ENCODE data around the gene PSEN1.
A peak's percentile ranks its signal among the peaks of the same experiment; 100 is the strongest.

Gene PSEN1

DNA sequence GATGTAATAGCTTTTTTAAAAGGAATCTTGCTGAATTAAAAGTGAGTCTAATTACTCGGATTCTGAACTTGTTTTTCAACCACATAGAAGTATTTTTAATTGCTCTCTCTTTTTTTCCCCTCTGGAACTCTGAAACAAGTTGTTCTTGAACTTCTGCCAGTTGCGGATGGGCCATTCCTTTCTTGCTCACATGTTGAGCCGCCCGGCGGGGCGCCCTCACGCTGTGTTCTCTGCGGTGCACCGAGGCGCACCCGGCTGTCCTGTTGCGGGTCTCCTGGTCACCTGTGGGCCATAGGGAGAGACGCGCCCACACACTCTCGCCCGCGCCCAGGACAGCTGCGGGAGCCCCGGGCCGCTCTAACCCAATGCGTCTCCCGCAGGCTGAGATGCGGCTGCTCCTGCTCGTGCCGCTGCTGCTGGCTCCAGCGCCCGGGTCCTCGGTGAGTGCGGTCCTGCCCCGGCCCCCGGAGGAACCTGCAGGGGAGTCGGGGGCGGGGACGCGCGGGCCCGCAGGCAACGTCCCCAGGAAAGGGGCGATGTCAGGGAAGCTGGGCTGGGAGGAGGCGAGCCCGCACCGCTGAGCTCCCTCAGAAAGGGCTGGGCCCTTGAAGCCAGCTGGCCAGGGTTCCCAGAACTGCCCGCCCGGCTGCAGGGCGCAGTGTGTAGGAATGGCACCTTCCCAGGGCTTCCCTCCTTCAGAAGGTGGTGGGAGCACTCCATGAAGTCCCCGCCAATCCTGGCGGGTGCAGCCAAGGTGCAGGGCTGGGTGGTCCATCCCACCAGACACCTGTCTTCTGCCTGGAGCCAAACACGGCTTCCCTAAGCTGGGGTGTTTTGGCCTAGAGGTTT is 103.3 kb downstream of the PSEN1 start:
- peak; percentile 30 to 54 for DNase-seq (ENCODE audit: low read depth in 1 of 2, low spot score in 1 of 2)
- no peak for TF ChIP-seq JUND (IDR thresholded peaks at IDR 0.05; ENCODE audit: low read depth)
- in situ Hi-C loops (cut with HindIII; ENCODE audit: low pct_unique_long_range_greater_than_20kb, low sequenced_read_pairs), result no loop called here

DNA sequence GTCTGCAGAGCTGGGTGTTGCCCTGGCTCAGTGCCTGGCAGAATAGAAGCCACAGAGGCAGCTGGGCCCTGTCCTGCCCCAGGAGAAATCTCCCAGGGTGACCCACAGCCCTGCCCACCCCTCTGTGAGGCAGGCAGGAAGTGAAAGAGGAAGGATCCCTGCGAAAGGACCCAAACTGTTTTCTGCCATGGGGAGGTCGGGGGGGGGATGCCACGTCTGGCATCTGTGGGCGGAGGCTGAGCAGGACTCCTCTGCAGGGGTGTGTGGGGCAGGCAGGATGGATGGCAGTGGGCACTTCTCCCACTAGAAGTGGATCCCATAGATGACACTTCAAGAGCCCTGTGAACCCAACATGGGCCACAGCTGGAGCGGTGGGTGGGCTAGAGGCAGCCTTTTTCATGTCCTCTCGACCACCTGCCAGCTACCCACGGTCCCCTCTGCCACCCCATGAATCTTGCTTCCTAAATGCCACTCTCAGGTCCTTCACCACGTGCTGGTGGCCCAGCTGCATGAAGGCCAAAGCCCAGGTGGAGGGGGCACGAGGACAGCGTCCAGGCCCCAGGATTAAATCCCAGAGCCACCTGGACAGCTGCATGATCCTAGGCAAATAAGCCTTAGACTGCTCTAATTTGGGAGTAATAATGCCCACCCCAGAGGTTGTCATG is 104.6 kb downstream of the PSEN1 start:
- TF ChIP-seq JUND (IDR thresholded peaks at IDR 0.05; ENCODE audit: low read depth), result no peak
- no peak for DNase-seq (ENCODE audit: low read depth in 1 of 2, low spot score in 1 of 2)
- in situ Hi-C loops (cut with HindIII; ENCODE audit: low pct_unique_long_range_greater_than_20kb, low sequenced_read_pairs), result no loop called here

DNA sequence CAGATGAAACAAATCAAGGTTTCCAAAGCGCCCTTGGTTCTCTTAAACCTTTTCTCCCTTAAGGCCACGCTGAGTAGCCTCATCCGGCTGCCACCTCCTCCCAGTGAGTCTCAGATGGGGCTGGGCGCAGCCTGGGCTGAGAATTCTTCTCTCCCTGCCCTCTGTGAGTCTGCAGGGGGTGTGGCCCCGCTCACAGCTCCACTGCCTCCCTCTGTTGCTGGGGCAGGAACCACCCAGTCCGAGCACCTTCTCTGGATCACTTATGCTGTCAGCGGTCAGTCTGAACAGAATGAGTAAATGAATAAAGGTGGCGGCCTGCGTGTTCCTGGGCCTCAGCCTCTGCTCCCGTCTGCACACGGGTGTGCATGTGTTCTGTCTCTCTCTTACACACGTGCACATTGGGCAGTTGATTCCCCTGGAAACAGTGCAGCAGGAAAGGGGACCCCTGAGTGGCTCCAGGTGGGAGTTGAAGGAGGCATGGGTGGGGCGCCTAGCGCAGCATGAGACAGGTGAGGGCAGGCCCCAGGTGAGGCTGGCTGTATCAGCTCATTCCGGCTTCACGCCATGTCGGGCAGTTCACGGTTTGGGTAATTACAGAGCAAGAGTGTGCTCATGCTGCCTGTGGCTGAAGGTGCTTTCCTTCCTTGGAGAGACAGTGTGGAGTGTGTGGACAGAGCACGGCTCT is 105.3 kb downstream of the PSEN1 start:
- in situ Hi-C loops (cut with HindIII; ENCODE audit: low pct_unique_long_range_greater_than_20kb, low sequenced_read_pairs), result no loop called here
- no peak for DNase-seq (ENCODE audit: low read depth in 1 of 2, low spot score in 1 of 2)

DNA sequence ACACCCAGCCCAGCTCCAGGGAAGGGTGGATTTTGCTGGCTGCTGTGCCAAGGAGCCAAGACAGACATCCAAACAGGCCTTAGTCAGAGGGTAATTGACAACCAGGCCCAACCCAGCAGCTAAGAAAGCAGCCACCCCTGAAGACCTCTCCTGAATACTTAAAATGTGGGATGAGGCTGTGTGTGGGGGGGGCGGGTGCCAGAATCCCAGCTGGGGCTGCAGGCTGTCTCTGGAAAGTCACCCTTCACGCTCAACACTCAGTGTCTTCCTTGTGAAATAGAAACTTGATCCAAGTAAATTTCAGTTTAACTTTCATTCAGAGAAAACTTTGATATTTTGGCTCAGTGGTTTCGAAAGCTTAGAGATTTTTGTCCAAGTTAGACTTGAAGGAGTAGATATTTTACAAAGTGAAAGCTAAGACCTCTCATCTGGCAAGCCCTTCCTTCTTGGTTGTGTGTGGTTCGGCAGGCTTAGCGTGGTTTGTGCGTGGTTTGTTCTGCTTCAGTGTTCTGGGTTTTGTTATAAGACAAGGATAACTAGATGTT is 106.1 kb downstream of the PSEN1 start:
- no peak for DNase-seq (ENCODE audit: low read depth in 1 of 2, low spot score in 1 of 2)
- in situ Hi-C loops (cut with HindIII; ENCODE audit: low pct_unique_long_range_greater_than_20kb, low sequenced_read_pairs), result no loop called here
- TF ChIP-seq JUND (IDR thresholded peaks at IDR 0.05; ENCODE audit: low read depth), result no peak

More for the DNA sequence above, 105.3 kb downstream of the PSEN1 start:
- TF ChIP-seq JUND (IDR thresholded peaks at IDR 0.05; ENCODE audit: low read depth), result no peak

DNA sequence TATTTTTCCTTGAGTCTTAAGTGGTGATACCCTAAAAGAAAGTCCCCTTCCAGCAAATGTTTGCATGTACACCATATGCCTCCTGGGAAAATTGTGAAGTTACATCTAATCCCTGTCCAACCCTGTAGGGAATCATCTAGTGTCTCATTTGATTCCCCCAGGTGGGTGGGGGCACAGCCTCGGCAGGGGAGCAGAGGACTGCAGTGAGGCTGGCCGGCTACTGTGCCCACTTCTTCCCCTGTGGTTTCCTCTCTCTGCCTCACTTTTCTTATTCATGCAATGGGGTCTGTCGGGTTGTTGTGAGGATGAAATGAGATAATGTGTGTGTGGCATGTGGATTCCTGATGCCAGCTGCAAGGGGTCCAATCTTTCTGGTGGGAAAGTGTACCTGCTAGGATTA is 107.0 kb downstream of the PSEN1 start:
- no peak for DNase-seq (ENCODE audit: low read depth in 1 of 2, low spot score in 1 of 2)
- TF ChIP-seq JUND (IDR thresholded peaks at IDR 0.05; ENCODE audit: low read depth), result no peak
- in situ Hi-C loops (cut with HindIII; ENCODE audit: low pct_unique_long_range_greater_than_20kb, low sequenced_read_pairs), result no loop called here

DNA sequence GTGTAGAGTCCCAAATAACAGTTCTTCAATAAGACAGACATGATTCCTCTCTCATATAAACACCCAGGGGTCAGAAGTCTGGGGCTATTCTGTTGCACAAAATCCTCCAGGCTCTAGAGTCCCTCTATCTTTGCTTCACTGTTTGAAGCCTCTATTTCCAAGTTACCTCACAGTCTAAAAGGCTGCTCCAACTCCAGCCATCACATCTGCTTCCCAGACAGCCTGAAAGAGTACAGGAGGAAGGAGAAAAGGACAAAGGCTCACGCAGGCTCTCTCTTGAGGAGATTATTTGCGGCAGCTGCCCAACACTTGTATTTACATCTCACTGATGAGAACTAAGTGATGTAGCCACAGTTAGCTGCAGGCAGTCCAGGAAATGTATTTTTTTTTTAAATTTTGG is 107.4 kb downstream of the PSEN1 start:
- no peak for DNase-seq (ENCODE audit: low read depth in 1 of 2, low spot score in 1 of 2)
- no peak for TF ChIP-seq JUND (IDR thresholded peaks at IDR 0.05; ENCODE audit: low read depth)
- in situ Hi-C loops (cut with HindIII; ENCODE audit: low pct_unique_long_range_greater_than_20kb, low sequenced_read_pairs), result no loop called here

DNA sequence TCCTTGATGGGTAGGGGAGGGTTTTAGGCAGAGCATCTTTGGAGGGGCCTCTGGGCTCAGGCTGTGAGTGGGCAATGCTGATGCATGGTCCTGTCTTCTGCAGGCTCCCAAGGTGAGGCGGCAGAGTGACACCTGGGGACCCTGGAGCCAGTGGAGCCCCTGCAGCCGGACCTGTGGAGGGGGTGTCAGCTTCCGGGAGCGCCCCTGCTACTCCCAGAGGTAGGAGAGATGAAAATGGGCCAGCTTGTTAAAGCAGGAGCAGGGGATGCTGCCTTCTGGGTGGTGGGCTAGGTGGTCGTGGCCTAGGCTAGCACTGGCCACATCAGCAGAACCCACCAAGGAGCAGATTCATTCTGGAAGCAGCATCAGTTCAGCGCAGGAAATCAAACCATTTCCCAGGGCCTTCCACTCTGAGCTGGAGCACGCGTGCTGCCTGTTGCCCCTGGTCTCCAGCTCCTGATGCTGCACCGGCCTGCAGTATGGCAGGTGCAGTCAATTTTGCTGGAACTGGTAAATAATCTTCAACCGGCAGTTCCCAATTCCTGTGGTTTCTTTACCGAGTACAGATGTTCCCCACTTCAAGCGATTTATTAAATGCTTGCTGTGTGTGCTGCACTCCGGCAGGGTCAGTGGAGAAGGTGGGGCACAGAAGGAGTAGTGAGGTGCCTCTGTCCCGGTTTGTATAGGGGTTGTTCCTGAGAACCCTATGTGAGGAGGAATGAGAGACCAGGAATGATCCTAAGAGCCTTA is 108.4 kb downstream of the PSEN1 start:
- no peak for DNase-seq (ENCODE audit: low read depth in 1 of 2, low spot score in 1 of 2)
- TF ChIP-seq JUND (IDR thresholded peaks at IDR 0.05; ENCODE audit: low read depth), result no peak
- in situ Hi-C loops (cut with HindIII; ENCODE audit: low pct_unique_long_range_greater_than_20kb, low sequenced_read_pairs), result no loop called here

DNA sequence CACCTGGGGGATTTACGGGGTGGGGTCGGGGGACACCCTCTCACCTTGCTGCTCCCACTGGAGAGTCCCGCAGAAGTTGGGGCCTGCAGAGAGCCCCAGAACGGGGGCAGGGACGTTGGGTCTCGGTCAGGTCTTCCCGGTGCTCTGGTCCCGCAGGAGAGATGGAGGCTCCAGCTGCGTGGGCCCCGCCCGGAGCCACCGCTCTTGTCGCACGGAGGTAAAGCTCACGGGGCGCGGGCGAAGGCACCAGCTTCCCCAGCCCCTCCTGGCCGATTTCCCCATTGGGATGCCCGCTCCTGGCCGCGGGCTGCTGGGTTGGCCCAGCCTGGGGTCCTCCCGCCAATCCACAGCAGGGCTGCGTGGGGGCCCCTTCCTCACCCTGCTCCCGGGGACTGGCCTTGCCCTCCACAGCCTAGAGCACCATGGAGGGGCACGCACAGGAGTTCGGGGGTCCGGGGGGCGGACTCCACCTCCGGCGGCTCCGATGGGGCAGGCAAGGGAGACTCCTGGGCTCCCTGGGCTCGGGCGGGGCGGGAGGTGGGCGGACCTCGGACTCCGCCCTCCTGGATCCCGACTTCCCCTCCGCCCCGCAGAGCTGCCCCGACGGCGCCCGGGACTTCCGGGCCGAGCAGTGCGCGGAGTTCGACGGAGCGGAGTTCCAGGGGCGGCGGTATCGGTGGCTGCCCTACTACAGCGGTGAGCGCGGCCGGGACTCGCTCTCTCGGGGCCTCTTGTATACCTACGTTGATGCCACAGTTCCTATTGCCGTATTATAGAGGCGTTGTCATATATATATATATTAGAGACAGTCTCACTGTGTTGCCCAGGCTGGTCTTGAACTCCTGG is 109.4 kb downstream of the PSEN1 start:
- no peak for TF ChIP-seq JUND (IDR thresholded peaks at IDR 0.05; ENCODE audit: low read depth)
- in situ Hi-C loops (cut with HindIII; ENCODE audit: low pct_unique_long_range_greater_than_20kb, low sequenced_read_pairs), result no loop called here
- DNase-seq (ENCODE audit: low read depth in 1 of 2, low spot score in 1 of 2), result no peak

DNA sequence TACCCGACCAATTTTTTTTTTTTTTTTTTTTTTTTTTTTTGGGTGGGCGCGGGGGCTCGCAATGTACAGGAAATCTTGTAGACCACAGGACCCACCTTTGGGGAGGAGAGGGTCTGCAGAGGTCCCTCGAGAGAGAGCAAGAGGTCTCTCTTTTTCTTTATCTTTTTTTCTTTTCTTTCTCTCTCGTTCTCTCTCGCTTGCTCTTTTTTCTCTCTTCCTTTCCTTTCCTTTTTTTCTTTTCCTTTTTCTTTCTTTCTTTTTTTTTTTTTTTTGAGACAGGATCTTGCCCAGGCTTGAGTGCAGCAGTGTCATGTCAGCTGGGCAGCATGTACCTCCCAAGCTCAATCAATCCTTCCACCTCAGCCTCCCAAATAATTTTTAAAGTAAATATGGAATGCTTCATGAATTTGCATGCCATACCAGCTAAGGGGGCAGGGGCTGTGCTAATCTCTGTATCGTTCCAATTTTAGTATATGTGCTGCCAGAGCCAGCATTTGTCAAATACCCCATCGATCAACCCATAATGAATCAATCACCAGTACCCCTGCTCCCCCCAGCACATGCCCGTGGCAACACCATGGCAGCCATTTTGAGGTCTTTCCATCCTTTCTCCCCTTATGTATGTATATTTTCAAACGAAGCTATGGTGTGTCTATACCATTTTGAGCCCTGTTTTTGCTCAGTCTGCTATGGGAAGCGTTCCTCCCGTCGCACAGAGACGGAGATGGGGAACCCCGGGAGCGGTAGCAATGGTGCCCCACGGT is 110.3 kb downstream of the PSEN1 start:
- TF ChIP-seq JUND (IDR thresholded peaks at IDR 0.05; ENCODE audit: low read depth), result no peak
- DNase-seq (ENCODE audit: low read depth in 1 of 2, low spot score in 1 of 2), result no peak
- in situ Hi-C loops (cut with HindIII; ENCODE audit: low pct_unique_long_range_greater_than_20kb, low sequenced_read_pairs), result no loop called here

DNA sequence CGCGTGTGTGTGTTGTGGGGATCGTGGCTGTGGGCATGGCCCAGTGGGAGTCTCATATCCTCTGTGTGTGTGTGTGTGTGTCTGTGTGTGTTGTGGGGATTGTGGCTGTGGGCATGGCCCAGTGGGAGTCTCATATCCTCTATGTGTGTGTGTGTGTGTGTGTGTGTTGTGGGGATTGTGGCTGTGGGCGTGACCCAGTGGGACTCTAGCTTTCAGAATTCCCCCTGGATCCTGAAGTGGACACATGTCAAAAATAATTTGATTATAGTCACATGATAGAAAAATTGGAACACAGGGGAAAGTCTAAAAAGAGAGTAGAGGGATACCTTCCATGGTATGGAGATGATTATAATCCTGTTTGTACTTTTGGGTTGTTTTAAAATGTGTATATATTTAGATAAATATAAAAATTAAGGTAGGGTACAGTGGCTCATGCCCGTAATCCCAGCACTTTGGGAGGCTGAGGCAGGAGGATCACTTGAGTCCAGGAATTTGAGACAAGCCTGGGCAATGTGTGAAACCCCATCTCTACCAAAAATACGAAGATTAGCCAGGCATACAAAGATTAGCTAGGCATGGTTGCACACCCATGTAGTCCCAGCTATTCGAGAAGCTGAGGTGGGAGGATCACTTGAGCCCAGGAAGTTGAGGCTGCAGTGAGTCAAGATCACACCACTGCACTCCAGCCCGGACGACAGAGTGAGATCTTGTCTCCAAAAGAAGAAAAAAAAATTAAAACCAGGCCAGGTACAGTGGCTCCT is 112.0 kb downstream of the PSEN1 start:
- TF ChIP-seq JUND (IDR thresholded peaks at IDR 0.05; ENCODE audit: low read depth), result no peak
- DNase-seq (ENCODE audit: low read depth in 1 of 2, low spot score in 1 of 2), result no peak
- in situ Hi-C loops (cut with HindIII; ENCODE audit: low pct_unique_long_range_greater_than_20kb, low sequenced_read_pairs), result no loop called here

Data from T47D (cell line).